C4-2B (cell line): ENCODE data around the gene DCBLD2.
"Not testable (repeated sequence)": the region's sequence is repeated elsewhere in the genome, so short reads cannot be mapped to it uniquely, and the experiment has no call there.

Experiments used
- H3K27ac ChIP-seq: fragments of 450-650 bp; 2 replicates; pipeline ENCODE4 v1.5.1; 2017
- ZFX ChIP-seq: fragments of 450-650 bp; IDR thresholded peaks from 2 replicates; pipeline ENCODE4 v1.6.1; 2017
- TF ChIP-seq, protein P1 (sequence below): fragments of 450-650 bp; conservative IDR thresholded peaks from 2 replicates; pipeline ENCODE4 v1.5.1; 2017; ENCODE audit warnings: mild to moderate bottlenecking

Gene DCBLD2

GRCh38 chr3:98848108-98848507 lies 53.4 kb downstream of the DCBLD2 start:
- H3K27ac ChIP-seq: no peak overlapping the region
- no peak for TF ChIP-seq ZFX
- TF ChIP-seq, protein P1, sequence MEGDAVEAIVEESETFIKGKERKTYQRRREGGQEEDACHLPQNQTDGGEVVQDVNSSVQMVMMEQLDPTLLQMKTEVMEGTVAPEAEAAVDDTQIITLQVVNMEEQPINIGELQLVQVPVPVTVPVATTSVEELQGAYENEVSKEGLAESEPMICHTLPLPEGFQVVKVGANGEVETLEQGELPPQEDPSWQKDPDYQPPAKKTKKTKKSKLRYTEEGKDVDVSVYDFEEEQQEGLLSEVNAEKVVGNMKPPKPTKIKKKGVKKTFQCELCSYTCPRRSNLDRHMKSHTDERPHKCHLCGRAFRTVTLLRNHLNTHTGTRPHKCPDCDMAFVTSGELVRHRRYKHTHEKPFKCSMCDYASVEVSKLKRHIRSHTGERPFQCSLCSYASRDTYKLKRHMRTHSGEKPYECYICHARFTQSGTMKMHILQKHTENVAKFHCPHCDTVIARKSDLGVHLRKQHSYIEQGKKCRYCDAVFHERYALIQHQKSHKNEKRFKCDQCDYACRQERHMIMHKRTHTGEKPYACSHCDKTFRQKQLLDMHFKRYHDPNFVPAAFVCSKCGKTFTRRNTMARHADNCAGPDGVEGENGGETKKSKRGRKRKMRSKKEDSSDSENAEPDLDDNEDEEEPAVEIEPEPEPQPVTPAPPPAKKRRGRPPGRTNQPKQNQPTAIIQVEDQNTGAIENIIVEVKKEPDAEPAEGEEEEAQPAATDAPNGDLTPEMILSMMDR: no peak

DNA sequence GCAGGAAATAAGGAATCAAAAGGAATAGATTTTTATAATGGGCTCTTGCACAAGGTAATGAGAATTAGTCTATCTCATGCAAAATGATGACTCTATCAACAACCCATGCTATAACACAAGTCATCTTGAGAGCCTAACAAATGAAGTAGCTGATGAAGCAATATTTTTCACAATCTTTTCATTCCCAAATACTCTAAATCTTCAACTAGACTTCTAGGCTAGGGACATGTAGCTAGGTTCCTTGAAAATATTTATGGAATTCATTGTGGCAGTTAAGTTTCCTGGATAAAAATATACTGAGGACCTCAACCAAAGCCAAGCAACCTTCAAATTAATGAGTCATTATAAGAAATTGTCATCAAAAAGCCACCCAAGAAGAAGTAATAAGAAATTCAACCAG lies 55.4 kb downstream of the DCBLD2 start:
- H3K27ac ChIP-seq: no peak overlapping the region
- TF ChIP-seq ZFX: no peak
- TF ChIP-seq, protein P1: no peak

DNA sequence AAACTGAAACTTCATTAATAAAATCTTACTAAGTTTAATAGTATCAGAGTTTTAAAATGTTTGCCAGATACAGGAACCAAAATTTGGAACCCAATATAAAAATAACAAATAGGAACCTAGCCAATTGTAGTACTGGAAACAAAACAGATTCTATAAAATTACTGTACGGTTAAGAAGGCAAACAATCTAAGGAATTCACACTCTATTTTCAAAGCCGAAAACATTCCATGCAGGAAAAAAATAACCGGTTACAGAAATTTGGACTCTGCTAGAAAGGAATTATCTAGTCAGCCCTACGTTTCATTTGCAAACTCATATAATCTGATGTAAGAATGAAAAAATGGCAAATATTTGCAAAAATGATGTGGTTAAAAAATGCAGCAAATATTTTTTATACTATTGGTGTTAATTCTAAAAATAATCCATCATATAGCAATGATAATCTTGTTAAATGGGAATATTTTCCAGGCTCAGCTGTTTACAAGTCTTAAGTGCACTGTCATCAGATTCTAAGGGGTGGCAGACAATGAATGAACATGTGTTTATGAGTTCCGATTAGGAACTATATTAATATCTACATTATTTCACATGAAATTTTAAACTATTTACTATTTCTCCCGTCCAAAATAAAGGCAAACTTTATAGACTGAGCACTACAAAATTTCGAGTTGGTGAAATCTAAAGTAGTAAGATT lies 58.1 kb downstream of the DCBLD2 start:
- no peak overlapping the region for H3K27ac ChIP-seq
- TF ChIP-seq, protein P1: no peak
- TF ChIP-seq ZFX: no peak

GRCh38 chr3:98839846-98840245 lies 61.6 kb downstream of the DCBLD2 start:
- TF ChIP-seq, protein P1: no peak
- TF ChIP-seq ZFX: no peak
- no peak overlapping the region for H3K27ac ChIP-seq

DNA sequence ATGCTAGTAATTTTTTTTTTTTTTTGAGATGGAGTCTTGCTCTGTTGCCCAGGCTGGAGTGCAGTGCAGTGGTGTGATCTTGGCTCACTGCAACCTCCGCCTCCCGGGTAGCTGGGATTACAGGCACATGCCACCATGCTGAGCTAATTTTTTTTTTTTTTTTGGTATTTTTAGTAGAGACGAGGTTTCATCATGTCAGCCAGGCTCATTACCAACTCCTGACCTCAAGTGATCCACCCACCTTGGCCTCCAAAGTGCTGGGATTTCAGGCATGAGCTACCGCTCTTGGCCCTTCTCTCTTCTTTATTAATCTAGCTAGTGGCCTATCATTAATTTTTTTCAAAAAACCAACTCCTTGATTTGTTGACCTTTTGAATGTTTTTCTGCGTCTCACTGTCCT lies 70.4 kb downstream of the DCBLD2 start:
- not testable (repeated sequence) for H3K27ac ChIP-seq

GRCh38 chr3:98829246-98829832 lies 72.2 kb downstream of the DCBLD2 start:
- TF ChIP-seq, protein P1: no peak
- no peak for TF ChIP-seq ZFX
- H3K27ac ChIP-seq: no peak overlapping the region

DNA sequence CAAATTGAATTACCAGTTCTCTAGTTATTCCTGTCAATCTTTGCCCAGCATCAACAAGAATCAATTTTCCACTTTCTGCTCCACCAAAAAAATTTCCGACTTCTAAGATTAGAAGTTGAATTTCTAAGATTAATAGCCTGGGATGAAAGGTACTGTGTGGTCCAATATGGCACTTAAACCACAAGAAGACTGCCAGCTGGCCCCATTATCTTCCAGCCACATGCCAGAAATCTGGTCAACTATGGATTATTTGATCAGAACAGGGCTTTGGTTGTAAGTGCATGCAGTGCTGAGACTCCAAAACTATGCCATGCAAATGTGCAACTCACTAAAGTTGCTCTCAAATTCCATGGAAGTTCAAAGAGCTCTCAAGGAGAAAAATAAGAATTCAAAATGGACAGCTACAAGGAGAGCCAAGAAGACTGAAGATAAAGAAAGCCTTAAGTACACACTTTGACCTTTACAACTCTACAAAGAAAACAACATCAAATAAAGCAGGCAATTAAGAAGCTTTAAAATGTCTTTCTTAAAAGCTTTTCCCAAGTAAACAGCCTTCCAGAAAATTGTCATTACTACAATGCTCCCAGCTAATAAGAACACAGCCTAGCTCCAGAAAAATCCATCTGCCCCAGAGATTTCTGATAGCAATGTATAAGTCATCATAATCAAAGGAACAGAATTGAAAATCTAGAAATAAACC lies 74.1 kb downstream of the DCBLD2 start:
- TF ChIP-seq ZFX: no peak
- TF ChIP-seq, protein P1: no peak
- no peak overlapping the region for H3K27ac ChIP-seq
